ENCODE data around the gene LHX2. TPM values are rescaled to one million over a fixed set of nuclear protein-coding genes. Genes with fewer than 3 reads are reported as not detected.
A peak's percentile ranks its signal among the peaks of the same experiment; 100 is the strongest.

Gene LHX2
- total RNA-seq, 1 experiment from 2014 or later: not detected

GRCh38 chr9:124045076-124045829, 33.7 kb downstream of the LHX2 start:
- peak; percentile 51 for DNase-seq
- Histone ChIP-seq H3K23ac (ENCODE audit: insufficient read length, low read depth, low read length) (no peak overlapping the region), H3K79me2 (ENCODE audit: insufficient read depth, low read length) (no peaks in the 10 kb centered on the region), H3K4me2 (ENCODE audit: insufficient read depth, insufficient read length, low read length) (peak overlapping the region; percentile 28), H3K9me3 (ENCODE audit: control insufficient read depth, low read depth, low read length) (no peaks in the 10 kb centered on the region), H3K23me2 (ENCODE audit: insufficient read length, low read depth, low read length, poor library complexity, severe bottlenecking) (peaks cover 7% of the 10 kb centered on the region), H4K5ac (ENCODE audit: insufficient read length, low read depth, low read length) (no peak overlapping the region), H2BK15ac (ENCODE audit: low read depth, low read length) (no peak overlapping the region), H4K20me1 (ENCODE audit: control insufficient read depth, insufficient read depth, insufficient read length) (no peaks in the 10 kb centered on the region), H4K91ac (ENCODE audit: insufficient read length, low read depth, low read length) (no peak overlapping the region), H3K79me1 (ENCODE audit: insufficient read depth, low read depth, low read length, poor library complexity, severe bottlenecking) (no peaks in the 10 kb centered on the region), H3K14ac (ENCODE audit: insufficient read depth, low read length) (no peak overlapping the region), H3K27me3 (ENCODE audit: insufficient read depth, low read length) (peaks cover 4% of the 10 kb centered on the region; the same call in 1 of the 2 replicates), H2AFZ (ENCODE audit: low read length) (no peak overlapping the region), H2BK120ac (ENCODE audit: low read depth, low read length, poor library complexity, severe bottlenecking) (no peak overlapping the region), H4K8ac (replicated peaks; ENCODE audit: insufficient read length, low read depth, low read length) (no peak overlapping the region), H2BK20ac (ENCODE audit: low read depth, low read length, poor library complexity, severe bottlenecking) (no peak overlapping the region), H2BK5ac (ENCODE audit: insufficient read length, low read length) (no peak overlapping the region), H3K4ac (ENCODE audit: low read depth, low read length) (no peak overlapping the region), H3T11ph (ENCODE audit: low read length) (no peak overlapping the region), H3K9ac (ENCODE audit: extremely low read depth, insufficient read length, low read length) (no peak overlapping the region), H2BK12ac (ENCODE audit: insufficient read length, low read depth, low read length) (no peak overlapping the region), H3K18ac (ENCODE audit: insufficient read length, low read depth, low read length) (no peak overlapping the region), H2AK5ac (ENCODE audit: insufficient read length, low read length) (no peak overlapping the region), H3K4me1 (ENCODE audit: insufficient read depth, low read length) (no peaks in the 10 kb centered on the region), H3K56ac (ENCODE audit: insufficient read length, low read depth, low read length) (no peak overlapping the region), H3K27ac (ENCODE audit: insufficient read length, low read depth, low read length) (no peak overlapping the region)
- Mint-ChIP-seq H3K4me3 (peak overlapping the region; percentile 50 to 69), H3K4me1 (peaks cover 4 to 5% of the 10 kb centered on the region in 2 experiments; a peak in 2 of 4 replicates), H3K27ac (no peak overlapping the region), H3K36me3 (ENCODE audit: insufficient read depth in 1 of 3, low read depth in 3 of 3) (no peaks in the 10 kb centered on the region), H3K27me3 (ENCODE audit: low read depth) (peaks cover 76% of the 10 kb centered on the region), H3K9me3 (no peaks in the 10 kb centered on the region)
- WGBS (ENCODE audit: extremely low coverage, insufficient read length, low lambda C conversion rate): no CpG with 5 or more reads among the region's 49 CpGs
- no peak for TF ChIP-seq CTCF (conservative IDR thresholded peaks at IDR 0.05)

Measured in H9 (cell line).